ENCODE data around the gene ANKS1B. TPM values are rescaled to one million over a fixed set of nuclear protein-coding genes. Genes with fewer than 3 reads are reported as not detected.
"Not testable (repeated sequence)": the region's sequence is repeated elsewhere in the genome, so short reads cannot be mapped to it uniquely, and the experiment has no call there.

The ANKS1B gene
- total and polyA plus RNA-seq, 11 donors = 0.62 to 5.8 (median 1.8) TPM

GRCh38 chr12:99249543-99249942 lies 735.2 kb downstream of the ANKS1B start:
- intact Hi-C loops (cut with DNase I) = no loop called here
- no peaks in the 10 kb centered on the region for H3K36me3 ChIP-seq
- no peak overlapping the region for H3K4me3 ChIP-seq
- no peaks in the 10 kb centered on the region for H3K9me3 ChIP-seq
- TF ChIP-seq POLR2A (IDR thresholded peaks at IDR 0.05) (no peak), CTCF (IDR thresholded peaks at IDR 0.05) (no peak)
- no peak for ATAC-seq
- no peaks in the 10 kb centered on the region for H3K27me3 ChIP-seq
- no peak for DNase-seq
- H3K27ac ChIP-seq = no peak overlapping the region
- 47 to 59% (median 54%) methylated on average over 4 of the region's 4 CpGs for WGBS, 4 donors
- no peaks in the 10 kb centered on the region for H3K4me1 ChIP-seq

GRCh38 chr12:99237907-99238538 lies 746.7 kb downstream of the ANKS1B start:
- H3K4me1 ChIP-seq; DNase-seq; H3K36me3 ChIP-seq; H3K27ac ChIP-seq; intact Hi-C loops (cut with DNase I); H3K4me3 ChIP-seq; H3K27me3 ChIP-seq; ATAC-seq: not testable (repeated sequence)
- peaks cover 0 to 12% (median 0%) of the 10 kb centered on the region in 12 donors for H3K9me3 ChIP-seq
- 44 to 52% (median 47%) methylated on average over 7 of the region's 7 CpGs for WGBS, 4 donors

- TF ChIP-seq POLR2A (IDR thresholded peaks at IDR 0.05) = no peak
- TF ChIP-seq CTCF (IDR thresholded peaks at IDR 0.05) = no peak
- no peaks in the 10 kb centered on the region for H3K36me3 ChIP-seq
- no peak overlapping the region for H3K27ac ChIP-seq
- H3K4me1 ChIP-seq = no peaks in the 10 kb centered on the region
- no peak for ATAC-seq
- intact Hi-C loops (cut with DNase I) = no loop called here
- H3K9me3 ChIP-seq = no peaks in the 10 kb centered on the region
- DNase-seq = no peak
- WGBS, 4 donors = 54 to 70% (median 64%) methylated on average over 3 of the region's 3 CpGs
- no peak overlapping the region for H3K4me3 ChIP-seq
- H3K27me3 ChIP-seq = no peaks in the 10 kb centered on the region
Observed at GRCh38 chr12:99235381-99235780, 749.4 kb downstream of the ANKS1B start.

GRCh38 chr12:99234702-99235101 lies 750.0 kb downstream of the ANKS1B start:
- Histone ChIP-seq H3K27me3 (no peaks in the 10 kb centered on the region), H3K4me1 (no peaks in the 10 kb centered on the region), H3K36me3 (no peaks in the 10 kb centered on the region), H3K4me3 (no peak overlapping the region), H3K27ac (no peak overlapping the region), H3K9me3 (no peaks in the 10 kb centered on the region)
- DNase-seq = no peak
- TF ChIP-seq POLR2A (IDR thresholded peaks at IDR 0.05) (no peak), CTCF (IDR thresholded peaks at IDR 0.05) (no peak)
- intact Hi-C loops (cut with DNase I) = no loop called here
- ATAC-seq = no peak
- WGBS, 4 donors = 82 to 93% (median 83%) methylated on average over 1 of the region's 1 CpG

GRCh38 chr12:99232324-99232723 lies 752.4 kb downstream of the ANKS1B start:
- Histone ChIP-seq H3K4me1 (no peaks in the 10 kb centered on the region), H3K27me3 (no peaks in the 10 kb centered on the region), H3K36me3 (no peaks in the 10 kb centered on the region), H3K27ac (no peak overlapping the region), H3K4me3 (no peak overlapping the region), H3K9me3 (no peaks in the 10 kb centered on the region)
- DNase-seq (no peak), ATAC-seq (no peak)
- WGBS, 4 donors = 56 to 74% (median 62%) methylated on average over 4 of the region's 4 CpGs
- intact Hi-C loops (cut with DNase I) = no loop called here
- TF ChIP-seq POLR2A (IDR thresholded peaks at IDR 0.05) (no peak), CTCF (IDR thresholded peaks at IDR 0.05) (no peak)
